NCI-H187 treated with DMSO at 0.1 percent for 48 hours (cell line): ENCODE data around the gene KLHDC4.
"Not testable (repeated sequence)": the region's sequence is repeated elsewhere in the genome, so short reads cannot be mapped to it uniquely, and the experiment has no call there.

Source experiments
- DNase-seq: peaks from one replicate; lab custom pipeline; 2025; lab: John Stamatoyannopoulos, UW

KLHDC4 gene

GRCh38 chr16:87684106-87684677 lies 81.6 kb downstream of the KLHDC4 start:
- DNase-seq: no peak

- DNase-seq: no peak
Measured at GRCh38 chr16:87682852-87683399, 82.9 kb downstream of the KLHDC4 start.

GRCh38 chr16:87681981-87682570 lies 83.7 kb downstream of the KLHDC4 start:
- no peak for DNase-seq

GRCh38 chr16:87681051-87681602 lies 84.7 kb downstream of the KLHDC4 start:
- not testable (repeated sequence) for DNase-seq

GRCh38 chr16:87680272-87680644 lies 85.5 kb downstream of the KLHDC4 start:
- no peak for DNase-seq

GRCh38 chr16:87679593-87680271 lies 86.1 kb downstream of the KLHDC4 start:
- DNase-seq: no peak

- no peak for DNase-seq
Measured at GRCh38 chr16:87678618-87679017, 87.2 kb downstream of the KLHDC4 start.

- DNase-seq: no peak
Measured at GRCh38 chr16:87677830-87678229, 88.0 kb downstream of the KLHDC4 start.

- no peak for DNase-seq
Measured at GRCh38 chr16:87675111-87675719, 90.6 kb downstream of the KLHDC4 start.

- no peak for DNase-seq
Measured at GRCh38 chr16:87674419-87674818, 91.4 kb downstream of the KLHDC4 start.

- no peak for DNase-seq
Measured at GRCh38 chr16:87671715-87672270, 94.0 kb downstream of the KLHDC4 start.

GRCh38 chr16:87671221-87671620 lies 94.6 kb downstream of the KLHDC4 start:
- DNase-seq: no peak

- no peak for DNase-seq
Measured at GRCh38 chr16:87669672-87670071, 96.1 kb downstream of the KLHDC4 start.

- no peak for DNase-seq
Measured at GRCh38 chr16:87667946-87668345, 97.8 kb downstream of the KLHDC4 start.

GRCh38 chr16:87667443-87667842 lies 98.3 kb downstream of the KLHDC4 start:
- DNase-seq: no peak

GRCh38 chr16:87666919-87667318 lies 98.9 kb downstream of the KLHDC4 start:
- DNase-seq: no peak

- no peak for DNase-seq
Measured at GRCh38 chr16:87665193-87665592, 100.6 kb downstream of the KLHDC4 start.

GRCh38 chr16:87664792-87665191 lies 101.0 kb downstream of the KLHDC4 start:
- DNase-seq: no peak

- no peak for DNase-seq
Measured at GRCh38 chr16:87662254-87663204, 103.3 kb downstream of the KLHDC4 start.

GRCh38 chr16:87661561-87661960 lies 104.2 kb downstream of the KLHDC4 start:
- DNase-seq: no peak

- DNase-seq: no peak
Measured at GRCh38 chr16:87658564-87659225, 107.1 kb downstream of the KLHDC4 start.
